Measurements from ENCODE around the gene HSDL1.

Gene HSDL1

DNA sequence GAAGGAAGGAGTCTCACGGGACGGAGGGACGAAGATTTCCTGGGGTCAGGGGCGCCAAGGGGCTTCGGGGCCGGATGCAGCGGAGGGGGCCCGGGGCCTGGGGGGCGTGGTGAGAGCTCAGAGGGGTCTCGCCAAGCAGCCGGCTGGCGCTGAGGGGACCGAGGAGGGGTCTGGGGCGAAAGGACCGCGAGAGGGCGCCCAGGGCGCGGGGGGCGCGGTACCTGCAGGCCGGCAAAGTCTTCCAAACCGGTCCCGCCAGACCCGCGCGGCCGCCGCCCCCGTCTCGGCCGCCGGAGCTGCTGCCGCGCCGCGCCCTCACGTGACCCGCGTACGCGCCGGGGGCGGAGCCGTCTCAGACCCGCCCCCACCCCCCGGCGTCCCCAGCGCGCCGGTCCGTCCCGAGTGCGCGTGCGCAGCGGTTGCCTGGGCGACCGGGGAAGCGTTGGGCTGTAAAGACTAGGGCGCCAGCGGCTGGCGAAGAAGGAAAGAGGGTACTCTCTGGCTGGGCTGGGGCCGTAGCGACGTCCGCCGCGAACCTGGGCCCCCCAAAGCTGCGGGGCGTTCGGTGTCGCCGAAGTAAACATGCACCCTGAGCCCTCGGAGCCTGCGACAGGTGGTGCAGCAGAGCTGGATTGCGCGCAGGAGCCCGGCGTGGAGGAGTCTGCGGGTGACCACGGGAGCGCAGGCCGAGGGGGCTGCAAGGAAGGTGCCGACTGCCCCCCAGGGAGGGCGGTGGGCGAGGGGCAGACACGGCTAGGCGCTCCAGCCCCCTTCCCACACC lies at the start of gene HSDL1, which contains the start of gene DNAAF1:
Gene HSDL1, minus strand, starts transcription at position 319 of the 781 bp plus-strand sequence. CDS start 13,856 bp downstream, outside the sequence.
Gene DNAAF1, plus strand, starts transcription at position 450 of the 781 bp plus-strand sequence. Its CDS starts 133 bp downstream, at position 583.
- in situ Hi-C loops (cut with MboI; ENCODE audit: low sequenced_read_pairs): no loop called here

DNA sequence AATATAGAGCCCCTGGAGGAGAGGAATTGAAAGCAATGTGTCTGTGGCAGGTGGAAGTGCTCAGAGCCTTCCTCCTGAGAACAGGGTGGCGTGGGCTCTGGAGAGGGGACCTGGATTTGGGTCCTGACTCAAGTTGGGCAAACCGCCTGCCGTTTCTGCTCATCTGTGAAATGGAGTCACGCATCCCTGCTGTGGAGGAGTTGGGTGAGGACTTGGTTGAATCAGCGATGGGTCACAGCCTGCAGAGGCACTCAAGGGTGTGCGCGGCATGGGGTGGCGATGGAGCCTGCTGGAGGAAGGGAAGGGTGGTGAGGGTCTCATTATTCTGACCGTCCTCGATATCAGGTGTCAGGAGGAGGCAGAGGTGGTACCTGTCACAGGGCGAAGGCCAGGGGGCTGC lies 49.0 kb upstream of the HSDL1 start:
- in situ Hi-C loops (cut with MboI; ENCODE audit: low sequenced_read_pairs): loop anchor here (25.0 kb wide), 1 partner anchor 232 kb away; the partner anchor contains the start of genes NECAB2 and OSGIN1

DNA sequence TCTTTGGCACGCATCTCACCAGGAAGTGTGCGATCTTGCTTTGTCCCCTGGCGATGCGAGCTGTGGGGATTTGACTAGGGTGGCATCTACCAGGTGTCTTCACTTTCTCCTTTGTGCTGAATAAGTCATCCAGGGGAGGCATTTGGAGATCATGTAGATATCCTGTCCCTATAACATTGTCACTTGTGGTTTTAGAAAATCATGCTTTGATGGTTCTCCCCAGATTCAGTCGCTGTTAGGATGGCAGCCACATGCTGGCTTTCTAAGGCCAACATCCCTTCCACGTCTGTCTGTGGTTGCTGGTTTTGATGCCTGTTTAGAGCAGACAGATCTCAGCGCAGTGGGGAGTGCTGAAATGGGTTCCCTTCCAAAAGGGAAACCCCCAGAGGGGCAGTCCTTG lies 48.5 kb upstream of the HSDL1 start:
- in situ Hi-C loops (cut with MboI; ENCODE audit: low sequenced_read_pairs): loop anchor here (25.0 kb wide), 1 partner anchor 231 kb away; the partner anchor contains the start of genes NECAB2 and OSGIN1

DNA sequence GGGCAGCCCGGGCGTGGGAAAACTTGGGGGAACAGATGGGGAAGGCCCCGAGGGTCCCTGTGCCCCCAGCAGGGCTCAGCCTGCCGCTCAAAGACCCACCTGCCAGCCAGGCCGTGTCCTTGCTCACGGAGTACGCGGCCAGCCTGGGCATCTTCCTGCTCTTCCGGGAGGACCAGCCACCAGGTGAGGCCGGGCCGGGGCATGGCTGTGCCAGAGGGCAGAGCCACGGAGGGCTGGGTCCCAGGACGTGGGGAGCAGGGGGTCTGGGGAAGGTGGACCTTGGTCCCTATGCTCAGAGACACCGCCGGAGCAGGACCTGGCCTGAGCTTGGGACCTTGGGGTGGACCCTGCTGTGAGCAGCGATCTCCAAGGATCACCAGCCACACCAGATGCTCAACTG lies 46.5 kb upstream of the HSDL1 start:
- in situ Hi-C loops (cut with MboI; ENCODE audit: low sequenced_read_pairs): loop anchor here (25.0 kb wide), 1 partner anchor 229 kb away; the partner anchor contains the start of genes NECAB2 and OSGIN1

DNA sequence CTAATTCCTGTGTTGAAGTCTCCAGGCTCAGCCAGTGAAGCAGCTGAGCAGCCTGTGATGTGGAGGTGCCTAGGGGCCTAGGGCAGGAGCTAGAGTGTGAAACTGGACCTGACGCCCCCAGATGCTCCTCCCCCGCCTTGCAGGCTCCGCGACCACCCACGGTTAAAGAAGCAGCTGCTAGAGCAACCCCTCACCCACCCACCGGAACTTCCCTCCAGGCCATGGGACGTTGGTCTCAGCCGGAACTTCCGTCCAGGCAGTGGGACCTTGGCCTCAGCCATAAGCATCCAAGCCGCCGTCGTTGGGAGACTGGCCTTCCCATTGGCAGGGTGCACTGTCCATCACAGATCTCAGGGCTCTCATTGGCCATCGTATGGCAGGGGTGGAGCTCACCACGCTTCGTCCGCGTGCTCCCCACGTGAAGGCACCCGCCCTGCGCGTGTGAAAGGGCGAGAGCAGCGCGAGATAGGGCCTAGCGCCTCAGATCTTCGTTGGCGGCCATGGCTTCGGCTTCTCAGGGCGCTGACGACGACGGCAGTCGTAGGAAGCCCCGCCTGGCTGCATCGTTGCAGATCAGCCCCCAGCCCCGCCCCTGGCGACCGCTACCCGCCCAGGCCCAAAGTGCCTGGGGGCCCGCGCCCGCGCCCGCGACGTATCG lies 45.9 kb upstream of the HSDL1 start, which contains the start of gene ADAD2:
Gene ADAD2, plus strand, starts transcription at position 427 of the 658 bp plus-strand sequence. Its CDS starts 74 bp downstream, at position 501.
- in situ Hi-C loops (cut with MboI; ENCODE audit: low sequenced_read_pairs): loop anchor here (25.0 kb wide), 1 partner anchor 229 kb away; the partner anchor contains the start of genes NECAB2 and OSGIN1

DNA sequence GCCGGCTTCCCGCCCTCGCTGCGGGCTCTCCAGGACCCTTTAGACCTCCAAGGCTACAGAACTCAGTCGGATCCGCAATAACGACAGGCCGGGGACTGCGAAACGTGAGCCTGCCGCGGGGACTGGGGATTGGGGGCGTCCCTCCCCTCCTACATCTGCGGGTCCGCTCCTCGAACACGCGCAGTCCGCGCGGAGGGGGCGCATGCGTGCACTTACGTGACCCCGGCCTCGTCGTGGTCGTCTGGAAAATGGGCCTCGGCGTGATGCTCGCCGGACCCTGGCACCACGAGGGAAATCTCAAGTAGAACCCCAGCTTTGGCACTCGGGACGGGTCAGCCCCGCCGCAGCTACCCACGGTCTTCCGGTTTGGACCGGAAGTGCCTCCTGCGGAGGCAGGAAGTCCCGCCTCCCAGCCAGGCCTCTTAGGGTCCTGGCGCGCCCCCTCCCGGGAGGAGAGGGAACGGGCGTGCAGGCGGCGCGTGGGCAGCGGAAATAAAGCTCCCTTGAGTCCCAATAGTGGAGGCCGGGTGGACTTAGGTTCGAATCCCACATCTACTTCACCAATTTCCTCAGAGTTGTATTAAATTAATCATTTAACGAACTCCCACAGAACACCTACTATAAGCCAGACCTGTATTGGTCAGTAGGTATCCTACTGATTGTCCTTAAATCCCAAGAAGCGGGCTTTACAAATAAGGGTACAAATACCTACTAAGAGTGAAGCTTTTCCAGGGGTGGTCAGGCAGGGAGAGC lies 41.9 kb upstream of the HSDL1 start, which contains the start of gene TAF1C:
Gene TAF1C, minus strand, starts transcription at position 373 of the 753 bp plus-strand sequence. CDS start 2,069 bp downstream, outside the sequence.
- in situ Hi-C loops (cut with MboI; ENCODE audit: low sequenced_read_pairs): loop anchor here (25.0 kb wide), 1 partner anchor 225 kb away; the partner anchor contains the start of genes NECAB2 and OSGIN1

DNA sequence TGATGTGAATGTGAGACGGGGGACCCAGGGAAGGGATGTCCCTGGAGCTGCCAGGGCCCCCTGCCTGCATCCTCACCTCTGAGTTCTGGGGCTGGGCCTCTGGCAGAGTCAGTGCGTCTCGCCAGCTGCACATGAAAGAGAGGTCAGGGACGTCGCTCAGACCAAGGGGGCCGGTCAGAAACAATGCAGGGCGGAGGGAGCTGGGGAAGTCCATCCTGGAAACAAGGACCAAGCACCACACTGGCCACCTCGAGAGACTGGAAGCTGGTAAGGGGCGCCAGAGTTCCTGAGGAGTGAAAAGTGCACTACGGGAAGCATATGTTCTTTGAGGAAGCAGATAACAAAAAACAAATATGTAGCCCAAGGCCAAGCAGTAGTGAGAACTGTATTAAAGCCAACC lies 39.8 kb upstream of the HSDL1 start:
- in situ Hi-C loops (cut with MboI; ENCODE audit: low sequenced_read_pairs): loop anchor here (25.0 kb wide), 1 partner anchor 222 kb away; the partner anchor contains the start of genes NECAB2 and OSGIN1

DNA sequence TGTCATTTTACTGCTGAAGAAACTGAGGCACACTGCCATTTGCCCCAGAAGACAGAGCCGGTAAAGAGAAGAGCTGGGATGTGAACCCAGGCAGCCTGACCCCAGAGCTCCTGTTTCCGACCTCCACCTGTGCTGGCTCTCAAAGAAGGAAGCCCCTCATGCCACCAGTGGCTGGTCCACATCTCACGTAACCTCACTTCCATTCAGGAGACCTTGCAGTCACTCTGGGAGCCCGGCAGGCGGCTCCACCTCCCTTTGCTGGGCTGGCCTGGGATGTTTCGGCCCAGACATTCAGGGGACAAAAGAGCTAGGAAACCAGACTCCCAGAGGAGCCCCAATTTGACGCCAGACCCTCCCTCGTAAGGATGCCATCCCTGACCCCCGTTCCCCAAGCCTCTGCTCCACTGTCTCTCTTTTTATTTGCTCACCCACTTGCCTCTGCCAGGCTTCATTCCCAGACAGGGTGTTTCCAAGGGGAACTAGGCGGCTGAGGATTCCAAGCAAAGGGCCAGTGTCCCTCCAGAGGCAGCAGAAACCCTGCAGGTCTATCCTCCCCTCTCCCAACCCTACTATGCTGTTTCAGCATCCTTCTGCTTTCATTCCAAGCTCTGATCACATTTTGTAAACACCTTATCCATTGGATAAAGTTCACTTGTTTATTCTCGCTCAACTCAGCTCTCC lies 39.1 kb upstream of the HSDL1 start:
- in situ Hi-C loops (cut with MboI; ENCODE audit: low sequenced_read_pairs): loop anchor here (25.0 kb wide), 1 partner anchor 222 kb away; the partner anchor contains the start of genes NECAB2 and OSGIN1

DNA sequence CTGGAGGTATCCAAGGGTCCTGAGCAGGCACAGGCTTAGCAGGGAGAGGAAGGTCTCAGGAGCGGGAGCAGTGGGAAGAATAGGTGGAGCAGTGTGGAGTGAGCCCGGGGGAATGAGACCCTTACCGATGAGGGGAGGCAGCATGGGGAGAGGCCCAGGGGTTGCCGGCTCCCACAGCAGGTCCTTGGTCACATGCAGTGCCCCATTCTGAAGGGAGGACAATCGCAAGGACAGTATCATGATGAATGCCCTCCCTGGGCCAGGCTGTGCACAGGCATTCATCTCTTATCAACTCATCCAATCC lies 38.5 kb upstream of the HSDL1 start:
- in situ Hi-C loops (cut with MboI; ENCODE audit: low sequenced_read_pairs): loop anchor here (25.0 kb wide), 1 partner anchor 221 kb away; the partner anchor contains the start of genes NECAB2 and OSGIN1

DNA sequence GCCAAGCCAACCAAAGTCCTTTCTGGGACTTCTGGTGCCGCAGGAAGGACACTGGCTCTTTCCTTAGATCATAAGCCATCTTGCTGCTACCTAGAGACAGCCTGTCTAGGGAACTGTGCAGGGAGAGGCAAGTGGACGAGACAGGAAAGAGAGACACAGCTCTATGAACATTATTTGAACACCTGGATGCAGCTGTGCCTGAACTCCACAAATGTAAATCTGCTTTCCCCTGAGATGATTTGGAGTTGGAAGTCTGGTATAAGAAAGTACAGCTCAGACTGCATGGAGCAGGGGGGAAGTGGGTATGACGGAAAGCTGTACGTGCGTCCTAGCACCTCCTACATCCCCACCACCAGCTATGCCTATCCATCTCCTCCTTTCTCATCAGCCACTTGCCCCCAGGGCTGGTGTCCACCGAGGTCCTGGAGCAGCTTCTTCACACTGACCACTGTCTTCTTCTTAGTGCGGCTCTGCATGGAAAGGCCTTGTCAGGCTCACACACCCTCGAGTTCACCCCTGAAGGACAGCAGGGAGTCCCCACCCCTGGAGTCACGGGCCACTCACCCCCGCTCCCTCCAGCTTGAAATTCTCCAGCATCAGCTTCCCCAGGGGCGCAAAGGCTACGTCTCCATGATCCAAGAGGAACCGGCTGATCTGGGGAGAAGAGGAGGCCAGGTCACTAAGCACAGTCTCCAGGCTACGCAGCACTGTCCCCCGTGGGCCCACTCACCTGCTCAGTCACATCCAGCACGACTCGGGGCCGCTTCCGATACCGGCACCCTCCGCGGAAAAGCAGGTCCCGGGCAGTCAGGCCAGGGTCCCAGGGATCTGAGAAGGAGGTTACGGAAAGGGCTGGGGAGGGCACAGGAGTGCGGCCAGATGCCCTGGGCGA lies 37.9 kb upstream of the HSDL1 start:
- in situ Hi-C loops (cut with MboI; ENCODE audit: low sequenced_read_pairs): loop anchor here (25.0 kb wide), 1 partner anchor 221 kb away; the partner anchor contains the start of genes NECAB2 and OSGIN1

DNA sequence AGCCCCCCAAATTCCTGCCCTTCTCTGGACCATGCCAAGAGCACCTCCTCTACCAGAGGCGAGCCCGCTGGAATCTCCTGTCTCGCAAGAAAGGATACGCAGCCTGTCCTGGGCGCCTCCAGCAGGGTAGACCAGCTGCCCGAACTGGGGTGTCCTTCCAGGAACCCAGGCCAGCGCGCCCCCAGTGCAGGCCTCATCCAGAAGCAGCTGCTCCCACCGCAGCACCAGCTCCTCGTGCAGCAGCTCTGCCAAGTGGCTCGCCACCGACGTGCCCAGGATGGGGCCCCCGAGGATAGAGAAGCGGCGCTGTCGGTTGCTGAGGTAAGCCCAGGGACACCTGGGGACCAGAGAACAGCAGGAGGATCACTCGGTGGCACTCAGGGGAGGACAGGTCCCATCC lies 37.1 kb upstream of the HSDL1 start:
- in situ Hi-C loops (cut with MboI; ENCODE audit: low sequenced_read_pairs): loop anchor here (25.0 kb wide), 1 partner anchor 220 kb away; the partner anchor contains the start of genes NECAB2 and OSGIN1

DNA sequence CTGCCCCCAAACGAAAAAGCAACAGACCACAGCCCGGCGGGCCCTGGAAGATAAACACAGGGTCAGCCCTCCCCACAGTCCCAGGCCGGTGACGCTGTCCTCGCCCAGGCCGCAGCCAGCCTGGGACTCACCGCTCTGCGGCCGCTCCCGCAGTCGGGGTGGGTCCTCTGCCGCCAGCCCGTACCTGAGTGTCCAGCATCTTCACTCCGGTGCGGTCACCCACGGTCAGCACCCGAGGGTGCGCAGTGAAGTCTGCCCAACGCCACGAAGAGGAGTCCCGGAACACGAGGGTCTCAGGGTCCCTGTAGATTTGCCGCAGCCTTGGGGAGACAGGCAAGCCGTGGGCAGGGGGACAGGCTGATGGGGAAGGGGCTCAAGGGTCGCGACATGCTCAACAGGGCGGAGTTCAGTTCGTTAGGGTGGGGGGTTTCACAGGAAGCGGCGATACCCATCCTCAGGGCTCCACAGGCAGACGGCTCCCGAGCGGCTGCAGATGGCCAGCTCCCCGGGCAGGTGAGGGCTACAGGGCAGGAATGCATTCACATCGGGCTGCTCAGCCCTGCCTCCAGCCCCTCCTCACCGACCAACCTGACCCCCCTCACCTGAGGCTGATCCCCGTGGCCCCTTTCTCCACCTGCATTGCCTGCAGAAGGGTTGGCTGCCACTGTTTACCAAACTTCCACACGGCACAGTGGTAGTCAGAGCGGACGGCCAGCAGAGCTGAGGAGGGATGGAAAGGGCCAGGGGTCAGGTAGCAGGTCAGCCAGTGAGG lies 36.4 kb upstream of the HSDL1 start:
- in situ Hi-C loops (cut with MboI; ENCODE audit: low sequenced_read_pairs): loop anchor here (25.0 kb wide), 1 partner anchor 219 kb away; the partner anchor contains the start of genes NECAB2 and OSGIN1

DNA sequence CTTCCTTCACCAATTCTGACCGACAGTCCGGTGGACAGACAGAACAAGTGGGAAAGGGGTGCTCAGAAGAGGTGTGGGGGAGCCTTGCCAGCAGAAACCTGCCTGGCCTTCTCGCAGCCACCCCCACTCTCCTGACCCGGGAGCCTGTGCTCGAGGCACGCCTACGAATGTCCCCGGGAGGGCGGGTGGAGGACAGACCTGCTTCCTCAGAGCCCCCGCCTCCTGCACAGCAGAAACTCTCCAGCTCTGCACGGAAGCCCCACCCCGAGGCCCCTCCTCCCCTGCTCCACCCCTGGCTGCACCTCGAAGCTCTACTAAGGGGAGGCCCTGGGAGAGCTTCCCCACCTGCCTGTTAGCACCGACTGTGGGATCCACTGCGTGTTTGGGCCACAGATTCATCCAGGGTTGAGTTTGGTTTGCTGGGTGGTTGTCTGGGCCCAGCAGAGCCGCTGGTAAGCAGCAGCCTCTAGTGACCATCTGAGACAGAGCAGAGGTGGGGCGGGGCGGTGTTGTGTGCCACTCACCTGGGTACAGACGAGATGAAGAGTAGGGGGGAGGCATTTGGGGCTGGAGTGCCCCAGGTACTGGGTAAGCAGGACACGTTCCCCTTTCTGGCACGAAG lies 35.7 kb upstream of the HSDL1 start:
- in situ Hi-C loops (cut with MboI; ENCODE audit: low sequenced_read_pairs): loop anchor here (25.0 kb wide), 1 partner anchor 218 kb away; the partner anchor contains the start of genes NECAB2 and OSGIN1

DNA sequence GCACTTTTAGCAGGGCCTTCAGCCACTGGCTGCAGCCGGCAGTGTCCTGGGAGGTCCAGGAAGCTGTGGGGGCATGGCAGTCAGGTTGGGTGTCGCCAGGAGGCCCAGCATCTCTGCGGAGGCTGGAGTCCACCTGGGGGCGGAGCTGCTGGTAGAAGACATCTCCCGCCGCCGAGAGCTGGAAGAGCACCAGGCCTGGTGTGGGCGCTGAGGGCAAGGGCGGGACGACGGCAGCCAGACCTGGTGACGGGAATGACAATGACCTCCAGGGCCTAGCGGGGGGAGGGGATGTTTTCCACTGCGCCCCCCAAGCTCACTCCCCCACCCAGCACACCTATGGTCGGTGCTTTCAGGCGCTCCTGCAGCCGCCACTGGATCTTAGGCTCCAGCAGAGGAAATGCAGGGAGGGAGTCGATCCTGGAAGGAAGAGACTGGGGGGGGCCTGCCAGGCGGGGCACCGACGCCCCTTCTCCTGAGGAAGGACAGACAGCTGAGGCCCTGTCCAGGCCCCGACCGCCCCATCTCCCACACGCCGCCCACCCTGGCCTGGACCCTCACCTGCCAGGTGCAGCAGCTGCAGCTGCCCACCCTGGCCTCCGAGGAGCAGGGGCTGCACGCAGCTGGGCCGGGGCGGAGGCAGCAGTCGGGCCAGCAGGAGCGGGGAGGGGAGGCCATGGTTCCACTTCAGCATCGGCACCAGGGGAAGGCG lies 34.8 kb upstream of the HSDL1 start:
- in situ Hi-C loops (cut with MboI; ENCODE audit: low sequenced_read_pairs): loop anchor here (25.0 kb wide), 1 partner anchor 217 kb away; the partner anchor contains the start of genes NECAB2 and OSGIN1

DNA sequence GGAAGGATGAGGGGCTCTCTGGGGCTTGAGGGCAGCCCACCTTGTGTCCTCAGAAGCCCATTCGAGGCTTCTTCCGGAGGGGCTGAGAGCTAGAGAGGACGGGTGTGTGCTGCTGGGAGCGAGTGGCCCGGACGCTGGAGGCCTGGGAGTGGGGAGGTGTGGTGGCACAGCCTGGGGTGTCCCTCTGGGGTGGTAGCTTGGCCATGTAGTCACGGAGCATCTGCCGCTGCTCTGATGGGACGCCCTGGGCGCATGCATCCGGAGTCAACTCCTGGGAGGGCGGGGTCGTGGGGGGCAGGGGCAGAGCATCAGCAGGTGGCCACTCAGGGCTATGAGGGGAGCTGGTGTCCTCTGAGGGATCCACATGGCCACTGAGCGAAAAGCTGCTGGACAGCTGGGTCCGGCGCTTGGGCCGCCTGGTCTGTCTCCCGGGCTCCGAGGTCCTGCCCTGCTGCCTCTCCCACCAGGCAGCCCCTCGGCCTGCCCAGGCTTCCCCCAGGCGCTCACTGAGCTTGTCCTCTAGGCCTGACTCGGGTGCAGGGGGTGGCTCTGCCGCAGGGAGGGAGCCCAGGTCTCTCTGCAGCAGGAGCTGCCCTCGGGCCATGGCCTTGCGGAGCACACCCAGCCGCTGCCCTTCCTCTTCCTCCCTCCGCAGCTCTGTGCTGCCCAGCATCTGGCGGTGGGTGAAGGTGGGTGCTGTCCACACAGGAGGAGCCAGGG lies 34.1 kb upstream of the HSDL1 start:
- in situ Hi-C loops (cut with MboI; ENCODE audit: low sequenced_read_pairs): loop anchor here (25.0 kb wide), 1 partner anchor 217 kb away; the partner anchor contains the start of genes NECAB2 and OSGIN1

All from HL-60/S4 treated with retinoic acid at 250 ng/mL for 4 days and 3 days (cell line).